HG03064 (cell line): ENCODE results near the gene INSIG1.
A peak's percentile ranks its signal among the peaks of the same experiment; 100 is the strongest.

ENCODE experiments used
- ATAC-seq: cut with Tn5 transposase; IDR thresholded peaks from one replicate; pipeline ENCODE4 v1.9.1; 2021; ENCODE audit warnings: low read depth; ENCODE audit not compliant: unreplicated experiment

The INSIG1 gene

GRCh38 chr7:155324012-155324917 lies 26.6 kb downstream of the INSIG1 start:
- no peak for ATAC-seq

- ATAC-seq: no peak
Observed at GRCh38 chr7:155324918-155325235, 27.2 kb downstream of the INSIG1 start.

- ATAC-seq: no peak
Observed at GRCh38 chr7:155326385-155326784, 28.7 kb downstream of the INSIG1 start.

GRCh38 chr7:155327590-155328320 lies 30.1 kb downstream of the INSIG1 start:
- no peak for ATAC-seq

- no peak for ATAC-seq
Observed at GRCh38 chr7:155329225-155329624, 31.5 kb downstream of the INSIG1 start.

- no peak for ATAC-seq
Observed at GRCh38 chr7:155331396-155331795, 33.7 kb downstream of the INSIG1 start.

GRCh38 chr7:155333346-155334234 lies 35.9 kb downstream of the INSIG1 start:
- ATAC-seq: no peak

GRCh38 chr7:155336812-155337602 lies 39.3 kb downstream of the INSIG1 start:
- no peak for ATAC-seq

- ATAC-seq: no peak
Observed at GRCh38 chr7:155337946-155338631, 40.4 kb downstream of the INSIG1 start.

GRCh38 chr7:155338632-155339320 lies 41.1 kb downstream of the INSIG1 start:
- ATAC-seq: peak; percentile 59

- ATAC-seq: no peak
Observed at GRCh38 chr7:155339474-155339873, 41.8 kb downstream of the INSIG1 start.

- no peak for ATAC-seq
Observed at GRCh38 chr7:155340071-155340531, 42.4 kb downstream of the INSIG1 start.

- ATAC-seq: no peak
Observed at GRCh38 chr7:155340721-155341120, 43.0 kb downstream of the INSIG1 start.

GRCh38 chr7:155341463-155341983 lies 43.8 kb downstream of the INSIG1 start:
- ATAC-seq: no peak

- ATAC-seq: no peak
Observed at GRCh38 chr7:155342313-155342712, 44.6 kb downstream of the INSIG1 start.

GRCh38 chr7:155343150-155343549 lies 45.5 kb downstream of the INSIG1 start:
- ATAC-seq: no peak

- no peak for ATAC-seq
Observed at GRCh38 chr7:155343661-155344121, 46.0 kb downstream of the INSIG1 start.

GRCh38 chr7:155344270-155344617 lies 46.6 kb downstream of the INSIG1 start:
- ATAC-seq: peak; percentile 36
